ENCODE data around the gene PHKG2.

The PHKG2 gene

DNA sequence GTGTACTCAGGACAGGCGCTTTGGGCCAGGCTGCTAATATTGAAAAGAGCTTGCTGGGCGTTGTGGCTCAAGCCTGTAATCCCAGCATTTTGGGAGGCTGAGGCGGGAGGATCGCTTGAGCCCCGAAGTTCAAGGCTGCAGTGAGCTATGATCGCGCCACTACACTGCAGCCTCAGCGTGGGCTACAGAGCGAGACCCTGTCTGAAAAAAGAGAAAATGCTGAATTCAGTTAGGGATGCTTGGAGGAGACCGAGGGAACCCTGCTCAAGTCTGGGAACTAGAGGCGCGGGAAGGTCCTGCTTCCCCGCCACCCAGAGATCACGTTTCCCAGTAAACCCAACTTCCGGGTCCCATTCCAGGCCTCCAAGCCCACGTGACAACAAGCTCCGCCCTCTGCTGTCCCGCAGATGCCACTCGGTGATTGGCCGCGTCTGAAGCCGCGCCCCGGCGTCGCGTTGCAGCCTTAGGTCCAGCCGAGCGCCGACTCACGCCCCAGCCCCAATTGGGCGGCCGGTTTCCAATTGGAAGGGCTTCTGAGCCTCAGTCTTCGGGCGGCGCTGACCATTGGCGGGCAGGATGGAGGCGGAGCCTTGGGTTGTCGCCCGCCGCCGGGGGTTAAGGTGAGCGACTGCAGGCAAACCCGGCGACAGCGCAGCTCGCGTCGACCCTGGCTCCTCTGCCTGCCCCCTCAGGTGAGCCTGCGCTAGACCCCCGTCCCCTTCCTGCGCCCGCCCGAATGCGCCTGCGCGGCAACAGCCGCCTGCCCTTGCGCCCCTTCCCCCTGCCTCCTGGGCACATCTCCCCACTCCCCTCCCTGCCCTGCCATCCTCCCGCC, at the start of gene PHKG2:
Gene PHKG2 (plus strand): TSS at position 627 of the 835 bp plus-strand sequence. CDS start 396 bp downstream, outside the sequence.
- TF ChIP-seq, protein P1, sequence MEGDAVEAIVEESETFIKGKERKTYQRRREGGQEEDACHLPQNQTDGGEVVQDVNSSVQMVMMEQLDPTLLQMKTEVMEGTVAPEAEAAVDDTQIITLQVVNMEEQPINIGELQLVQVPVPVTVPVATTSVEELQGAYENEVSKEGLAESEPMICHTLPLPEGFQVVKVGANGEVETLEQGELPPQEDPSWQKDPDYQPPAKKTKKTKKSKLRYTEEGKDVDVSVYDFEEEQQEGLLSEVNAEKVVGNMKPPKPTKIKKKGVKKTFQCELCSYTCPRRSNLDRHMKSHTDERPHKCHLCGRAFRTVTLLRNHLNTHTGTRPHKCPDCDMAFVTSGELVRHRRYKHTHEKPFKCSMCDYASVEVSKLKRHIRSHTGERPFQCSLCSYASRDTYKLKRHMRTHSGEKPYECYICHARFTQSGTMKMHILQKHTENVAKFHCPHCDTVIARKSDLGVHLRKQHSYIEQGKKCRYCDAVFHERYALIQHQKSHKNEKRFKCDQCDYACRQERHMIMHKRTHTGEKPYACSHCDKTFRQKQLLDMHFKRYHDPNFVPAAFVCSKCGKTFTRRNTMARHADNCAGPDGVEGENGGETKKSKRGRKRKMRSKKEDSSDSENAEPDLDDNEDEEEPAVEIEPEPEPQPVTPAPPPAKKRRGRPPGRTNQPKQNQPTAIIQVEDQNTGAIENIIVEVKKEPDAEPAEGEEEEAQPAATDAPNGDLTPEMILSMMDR (IDR thresholded peaks at IDR 0.05; ENCODE audit: insufficient read depth, low read length, poor library complexity, severe bottlenecking) = no peak
- no peak for TF ChIP-seq EZH2phosphoT487 (conservative IDR thresholded peaks at IDR 0.05; ENCODE audit: low read length)
- peaks cover 31% of the 10 kb centered on the region for H3F3A ChIP-seq (ENCODE audit: insufficient read depth)
- H3K27ac ChIP-seq (ENCODE audit: low read depth, low read length) = peak within 1 kb of the TSS; percentile 62
- H3K9me2 ChIP-seq (replicated peaks; ENCODE audit: insufficient read depth, low read length) = no peaks in the 10 kb centered on the region
- no peaks in the 10 kb centered on the region for H3K9me3 ChIP-seq (ENCODE audit: insufficient read depth, low read length)
- H3K4me2 ChIP-seq (ENCODE audit: low read depth, low read length, poor library complexity, severe bottlenecking) = peak within 1 kb of the TSS; percentile 69
- H3K9ac ChIP-seq (ENCODE audit: low read length) = peak within 1 kb of the TSS; percentile 62
- no peaks in the 10 kb centered on the region for H4K20me1 ChIP-seq (ENCODE audit: low read depth, low read length)
- H3K27me3 ChIP-seq (ENCODE audit: low read length) = no peaks in the 10 kb centered on the region
- H3K4me3 ChIP-seq (ENCODE audit: insufficient read depth, low read length, poor library complexity, severe bottlenecking) = peak within 1 kb of the TSS; percentile 91
- H3K36me3 ChIP-seq (ENCODE audit: low read length) = 0 out of 2 replicates have a peak, but pooled peaks cover 4% of the 10 kb centered on the region
- peaks cover 20% of the 10 kb centered on the region for H3K79me2 ChIP-seq (ENCODE audit: insufficient read depth, low read length)
- peak within 1 kb of the TSS; percentile 62 for H2AFZ ChIP-seq (ENCODE audit: low read depth, low read length, severe bottlenecking)

GRCh38 chr16:30698816-30699614, 49.2 kb upstream of the PHKG2 start, which contains the start of gene SRCAP:
Gene SRCAP, plus strand, starts transcription at chr16:30699171. Its CDS starts 1,654 bp downstream, at chr16:30700825.
- Histone ChIP-seq H3K79me2 (ENCODE audit: insufficient read depth, low read length) (peaks cover 33% of the 10 kb centered on the region), H3F3A (ENCODE audit: insufficient read depth) (peaks cover 9% of the 10 kb centered on the region; the same call in 1 of the 2 replicates), H3K9ac (ENCODE audit: low read length) (peak within 1 kb of the TSS; percentile 100), H4K20me1 (ENCODE audit: low read depth, low read length) (no peaks in the 10 kb centered on the region), H2AFZ (ENCODE audit: low read depth, low read length, severe bottlenecking) (peak within 1 kb of the TSS; percentile 74), H3K4me2 (ENCODE audit: low read depth, low read length, poor library complexity, severe bottlenecking) (peak within 1 kb of the TSS; percentile 83), H3K9me2 (replicated peaks; ENCODE audit: insufficient read depth, low read length) (no peaks in the 10 kb centered on the region), H3K36me3 (ENCODE audit: low read length) (peaks cover 22% of the 10 kb centered on the region), H3K27ac (ENCODE audit: low read depth, low read length) (peak within 1 kb of the TSS; percentile 95), H3K4me3 (ENCODE audit: insufficient read depth, low read length, poor library complexity, severe bottlenecking) (peak within 1 kb of the TSS; percentile 87), H3K9me3 (ENCODE audit: insufficient read depth, low read length) (no peaks in the 10 kb centered on the region), H3K27me3 (ENCODE audit: low read length) (no peaks in the 10 kb centered on the region)
- TF ChIP-seq, protein P1 (IDR thresholded peaks at IDR 0.05; ENCODE audit: insufficient read depth, low read length, poor library complexity, severe bottlenecking) = no peak
- TF ChIP-seq EZH2phosphoT487 (conservative IDR thresholded peaks at IDR 0.05; ENCODE audit: low read length) = no peak

DNA sequence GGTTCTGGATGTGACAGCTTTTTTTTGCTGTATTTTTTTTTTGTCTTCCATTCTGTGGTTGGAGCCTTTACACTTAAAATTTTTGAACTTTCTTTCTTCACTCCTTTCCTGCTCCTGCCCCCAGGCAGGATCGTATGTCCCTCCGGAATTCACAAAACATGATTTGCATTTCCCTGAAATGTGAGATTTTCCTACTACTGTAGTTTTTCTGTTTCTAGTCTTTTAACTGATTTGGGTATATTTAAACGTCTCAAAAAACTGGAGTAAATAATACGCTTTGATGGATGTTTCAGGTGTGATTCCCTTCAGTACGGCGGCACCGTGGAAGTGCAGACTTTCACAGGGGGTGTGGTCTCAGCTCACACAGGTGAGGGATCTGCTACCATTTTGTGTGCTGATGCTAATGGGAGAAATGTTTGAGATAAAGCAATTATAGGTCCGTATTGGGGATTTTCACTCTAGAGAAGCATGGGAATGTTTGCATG, 48.6 kb upstream of the PHKG2 start:
- Histone ChIP-seq H3K9me3 (ENCODE audit: insufficient read depth, low read length) (no peaks in the 10 kb centered on the region), H3K9me2 (replicated peaks; ENCODE audit: insufficient read depth, low read length) (no peaks in the 10 kb centered on the region), H3K27ac (ENCODE audit: low read depth, low read length) (peak overlapping the region; percentile 95), H3K36me3 (ENCODE audit: low read length) (peaks cover 27% of the 10 kb centered on the region), H3K79me2 (ENCODE audit: insufficient read depth, low read length) (peaks cover 33% of the 10 kb centered on the region), H4K20me1 (ENCODE audit: low read depth, low read length) (no peaks in the 10 kb centered on the region), H3K4me3 (ENCODE audit: insufficient read depth, low read length, poor library complexity, severe bottlenecking) (peak overlapping the region; percentile 87), H2AFZ (ENCODE audit: low read depth, low read length, severe bottlenecking) (no peak overlapping the region), H3F3A (ENCODE audit: insufficient read depth) (peaks cover 9% of the 10 kb centered on the region; the same call in 1 of the 2 replicates), H3K4me2 (ENCODE audit: low read depth, low read length, poor library complexity, severe bottlenecking) (peak overlapping the region; percentile 83), H3K9ac (ENCODE audit: low read length) (peak overlapping the region; percentile 100), H3K27me3 (ENCODE audit: low read length) (no peaks in the 10 kb centered on the region)
- TF ChIP-seq EZH2phosphoT487 (conservative IDR thresholded peaks at IDR 0.05; ENCODE audit: low read length) = no peak
- TF ChIP-seq, protein P1 (IDR thresholded peaks at IDR 0.05; ENCODE audit: insufficient read depth, low read length, poor library complexity, severe bottlenecking) = no peak

Data from SU-DHL-6 (cell line).